Neural cell (in vitro differentiated cells): ENCODE measurements around the gene APOA1. TPM values are rescaled to one million over a fixed set of nuclear protein-coding genes. Genes with fewer than 3 reads are reported as not detected.

Experiments
- H2AFZ ChIP-seq: fragments of 200-600, 300-800 bp; sonication (generic), shearing (Covaris generic); 2 replicates; pipeline ENCODE4 v1.6.0; 2014; ENCODE audit warnings: low read depth, mild to moderate bottlenecking, antibody characterized with exemption, low read length, moderate library complexity
- H3F3A ChIP-seq: fragments of 200-600 bp; shearing (Covaris generic); 2 replicates; pipeline ENCODE4 v1.6.1; 2016; ENCODE audit warnings: mild to moderate bottlenecking, moderate library complexity, mixed read lengths, antibody characterized with exemption, low read length; ENCODE audit not compliant: insufficient read depth, poor library complexity, severe bottlenecking
- H3K27ac ChIP-seq: fragments of 200-600, 300-800 bp; sonication (generic), shearing (Covaris generic); 2 replicates; pipeline ENCODE4 v1.5.1; 2014; ENCODE audit warnings: mild to moderate bottlenecking, low read length, moderate library complexity
- H3K27me3 ChIP-seq: fragments of 300-800, 200-600 bp; sonication (generic), shearing (Covaris generic); 2 replicates; pipeline ENCODE4 v1.6.0; 2014; ENCODE audit warnings: mild to moderate bottlenecking, low read depth, low read length, moderate library complexity; ENCODE audit not compliant: insufficient read depth
- H3K36me3 ChIP-seq: fragments of 300-800, 200-600 bp; sonication (generic), shearing (Covaris generic); 2 replicates; pipeline ENCODE4 v1.5.1; 2014; ENCODE audit warnings: mild to moderate bottlenecking, antibody characterized with exemption, low read length, moderate library complexity; ENCODE audit not compliant: insufficient read depth
- H3K4me2 ChIP-seq: fragments of 300-800, 200-600 bp; sonication (generic), shearing (Covaris generic); 2 replicates; pipeline ENCODE4 v1.6.0; 2014; ENCODE audit warnings: mild to moderate bottlenecking, low read length
- H3K4me3 ChIP-seq: fragments of 300-800, 200-600 bp; sonication (generic), shearing (Covaris generic); 2 replicates; pipeline ENCODE4 v1.5.1; 2014; ENCODE audit warnings: mild to moderate bottlenecking, low read length, moderate library complexity
- H3K79me2 ChIP-seq: fragments of 200-600 bp; shearing (Covaris generic); replicated peaks from 2 replicates; pipeline ENCODE4 v1.6.0; 2014; ENCODE audit warnings: mild to moderate bottlenecking, low read length, moderate library complexity; ENCODE audit not compliant: insufficient read depth
- H3K9ac ChIP-seq: fragments of 300-800, 200-600 bp; sonication (generic), shearing (Covaris generic); 2 replicates; pipeline ENCODE4 v1.6.1; 2016; ENCODE audit warnings: mild to moderate bottlenecking, low read length, mixed read lengths
- H3K9me2 ChIP-seq: fragments of 200-600 bp; shearing (Covaris generic); 2 replicates; pipeline ENCODE4 v1.6.1; 2016; ENCODE audit warnings: mild to moderate bottlenecking, low read length, mixed read lengths; ENCODE audit not compliant: insufficient read depth
- H3K9me3 ChIP-seq: fragments of 200-600, 300-800 bp; sonication (generic), shearing (Covaris generic); 2 replicates; pipeline ENCODE4 v1.6.1; 2016; ENCODE audit warnings: mild to moderate bottlenecking, mixed run types, low read length, moderate library complexity, mixed read lengths
- H4K20me1 ChIP-seq: fragments of 200-600 bp; shearing (Covaris generic); 2 replicates; pipeline ENCODE4 v1.6.1; 2016; ENCODE audit warnings: mild to moderate bottlenecking, mixed run types; ENCODE audit not compliant: insufficient read depth
- CTCF ChIP-seq: fragments of 450-650 bp; IDR thresholded peaks from 2 replicates; pipeline ENCODE4 v1.5.1; 2014; ENCODE audit warnings: antibody characterized with exemption, mild to moderate bottlenecking, moderate library complexity; ENCODE audit not compliant: poor library complexity, severe bottlenecking
- EP300 ChIP-seq: fragments of 450-650 bp; conservative IDR thresholded peaks from 2 replicates; pipeline ENCODE4 v1.6.1; 2014; ENCODE audit warnings: antibody characterized with exemption, mild to moderate bottlenecking, moderate library complexity; ENCODE audit not compliant: poor library complexity, severe bottlenecking
- EZH2 ChIP-seq: fragments of 200-600, 300-800 bp; shearing (Covaris generic), sonication (generic); IDR thresholded peaks from 2 replicates; pipeline ENCODE4 v1.6.1; 2014; ENCODE audit warnings: antibody characterized with exemption, low read length, borderline replicate concordance, mild to moderate bottlenecking; ENCODE audit not compliant: insufficient read depth, poor library complexity, severe bottlenecking
- MXI1 ChIP-seq: fragments of 450-650 bp; conservative IDR thresholded peaks from 2 replicates; pipeline ENCODE4 v1.6.1; 2014; ENCODE audit warnings: antibody characterized with exemption, mild to moderate bottlenecking; ENCODE audit not compliant: poor library complexity, severe bottlenecking
- POLR2AphosphoS5 ChIP-seq: IDR thresholded peaks from 2 replicates; pipeline ENCODE4 v1.6.1; 2012
- RAD21 ChIP-seq: fragments of 450-650 bp; conservative IDR thresholded peaks from 2 replicates; pipeline ENCODE4 v1.6.1; 2014; ENCODE audit warnings: antibody characterized with exemption, mild to moderate bottlenecking, moderate library complexity
- REST ChIP-seq: IDR thresholded peaks from 2 replicates; pipeline ENCODE4 v1.6.1; 2012; ENCODE audit warnings: borderline replicate concordance
- SMC3 ChIP-seq: fragments of 450-650 bp; conservative IDR thresholded peaks from 2 replicates; pipeline ENCODE4 v1.6.1; 2014; ENCODE audit warnings: antibody characterized with exemption, mild to moderate bottlenecking, moderate library complexity; ENCODE audit not compliant: poor library complexity
- TAF1 ChIP-seq: IDR thresholded peaks from 2 replicates; pipeline ENCODE4 v1.6.1; 2012; ENCODE audit warnings: low read depth
- polyA plus RNA-seq: library from polyadenylated mRNA; depleted of rRNA; stranded (reverse); fragments of >200 nt; gene quantifications from 2 replicates; pipeline ENCODE4 v1.2.3, GENCODE V29; 2014

Gene APOA1
- polyA plus RNA-seq, 1 donor from 2014 or later: not detected

GRCh38 chr11:116793772-116794097, 43.7 kb downstream of the APOA1 start:
- Histone ChIP-seq H2AFZ (peak overlapping the region; percentile 35), H4K20me1 (no peaks in the 10 kb centered on the region), H3K4me3 (no peak overlapping the region), H3K27ac (peak overlapping the region; percentile 61), H3K9me2 (no peaks in the 10 kb centered on the region), H3K36me3 (no peaks in the 10 kb centered on the region), H3K9me3 (no peaks in the 10 kb centered on the region), H3K27me3 (no peaks in the 10 kb centered on the region), H3K9ac (no peak overlapping the region), H3K79me2 (no peaks in the 10 kb centered on the region), H3K4me2 (no peak overlapping the region), H3F3A (no peaks in the 10 kb centered on the region)
- TF ChIP-seq TAF1 (no peak), EZH2 (no peak), REST (no peak), RAD21 (no peak), EP300 (no peak), POLR2AphosphoS5 (no peak), SMC3 (no peak), MXI1 (no peak), CTCF (no peak)

GRCh38 chr11:116792869-116793771, 44.3 kb downstream of the APOA1 start:
- no peaks in the 10 kb centered on the region for H3K9me3 ChIP-seq
- H3K4me2 ChIP-seq: no peak overlapping the region
- H3K36me3 ChIP-seq: no peaks in the 10 kb centered on the region
- H3K9me2 ChIP-seq: no peaks in the 10 kb centered on the region
- TF ChIP-seq RAD21: no peak
- TF ChIP-seq SMC3: no peak
- no peak for TF ChIP-seq EZH2
- TF ChIP-seq TAF1: no peak
- TF ChIP-seq MXI1: no peak
- TF ChIP-seq EP300: no peak
- no peak for TF ChIP-seq POLR2AphosphoS5
- H3K9ac ChIP-seq: no peak overlapping the region
- H3F3A ChIP-seq: no peaks in the 10 kb centered on the region
- H4K20me1 ChIP-seq: no peaks in the 10 kb centered on the region
- H3K4me3 ChIP-seq: no peak overlapping the region
- no peaks in the 10 kb centered on the region for H3K79me2 ChIP-seq
- peak overlapping the region; percentile 61 for H3K27ac ChIP-seq
- no peaks in the 10 kb centered on the region for H3K27me3 ChIP-seq
- peak overlapping the region; percentile 35 for H2AFZ ChIP-seq
